ENCODE results near the gene RAC2.

- TF ChIP-seq, protein P1, sequence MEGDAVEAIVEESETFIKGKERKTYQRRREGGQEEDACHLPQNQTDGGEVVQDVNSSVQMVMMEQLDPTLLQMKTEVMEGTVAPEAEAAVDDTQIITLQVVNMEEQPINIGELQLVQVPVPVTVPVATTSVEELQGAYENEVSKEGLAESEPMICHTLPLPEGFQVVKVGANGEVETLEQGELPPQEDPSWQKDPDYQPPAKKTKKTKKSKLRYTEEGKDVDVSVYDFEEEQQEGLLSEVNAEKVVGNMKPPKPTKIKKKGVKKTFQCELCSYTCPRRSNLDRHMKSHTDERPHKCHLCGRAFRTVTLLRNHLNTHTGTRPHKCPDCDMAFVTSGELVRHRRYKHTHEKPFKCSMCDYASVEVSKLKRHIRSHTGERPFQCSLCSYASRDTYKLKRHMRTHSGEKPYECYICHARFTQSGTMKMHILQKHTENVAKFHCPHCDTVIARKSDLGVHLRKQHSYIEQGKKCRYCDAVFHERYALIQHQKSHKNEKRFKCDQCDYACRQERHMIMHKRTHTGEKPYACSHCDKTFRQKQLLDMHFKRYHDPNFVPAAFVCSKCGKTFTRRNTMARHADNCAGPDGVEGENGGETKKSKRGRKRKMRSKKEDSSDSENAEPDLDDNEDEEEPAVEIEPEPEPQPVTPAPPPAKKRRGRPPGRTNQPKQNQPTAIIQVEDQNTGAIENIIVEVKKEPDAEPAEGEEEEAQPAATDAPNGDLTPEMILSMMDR (IDR thresholded peaks at IDR 0.05) = no peak
- TF ChIP-seq POLR2A (IDR thresholded peaks at IDR 0.05) (no peak), POLR2AphosphoS5 (IDR thresholded peaks at IDR 0.05) (no peak), EP300 (IDR thresholded peaks at IDR 0.05) (no peak)
Observed at GRCh38 chr22:37177755-37178154, 66.3 kb downstream of the RAC2 start.
